ENCODE measurements around the gene GPSM3. TPM values are rescaled to one million over a fixed set of nuclear protein-coding genes. Genes with fewer than 3 reads are reported as not detected.
A peak's percentile ranks its signal among the peaks of the same experiment; 100 is the strongest.
"Not testable (repeated sequence)": the region's sequence is repeated elsewhere in the genome, so short reads cannot be mapped to it uniquely, and the experiment has no call there.

Gene GPSM3
- total RNA-seq, 1 donor from 2014 or later = 19.4 TPM

GRCh38 chr6:32195652-32195901 lies 3.1 kb upstream of the GPSM3 start:
- peak; percentile 100 for DNase-seq (ENCODE audit: low spot score in 2 of 2)
- Histone ChIP-seq H3K27ac (peak overlapping the region; percentile 99 to 100), H3K4me1 (peaks cover 8 to 19% of the 10 kb centered on the region in 2 donors), H3K36me3 (no peaks in the 10 kb centered on the region), H3K4me3 (peak overlapping the region; percentile 78 to 88), H3K9me3 (no peaks in the 10 kb centered on the region), H3K27me3 (no peaks in the 10 kb centered on the region)
- TF ChIP-seq, protein P1, sequence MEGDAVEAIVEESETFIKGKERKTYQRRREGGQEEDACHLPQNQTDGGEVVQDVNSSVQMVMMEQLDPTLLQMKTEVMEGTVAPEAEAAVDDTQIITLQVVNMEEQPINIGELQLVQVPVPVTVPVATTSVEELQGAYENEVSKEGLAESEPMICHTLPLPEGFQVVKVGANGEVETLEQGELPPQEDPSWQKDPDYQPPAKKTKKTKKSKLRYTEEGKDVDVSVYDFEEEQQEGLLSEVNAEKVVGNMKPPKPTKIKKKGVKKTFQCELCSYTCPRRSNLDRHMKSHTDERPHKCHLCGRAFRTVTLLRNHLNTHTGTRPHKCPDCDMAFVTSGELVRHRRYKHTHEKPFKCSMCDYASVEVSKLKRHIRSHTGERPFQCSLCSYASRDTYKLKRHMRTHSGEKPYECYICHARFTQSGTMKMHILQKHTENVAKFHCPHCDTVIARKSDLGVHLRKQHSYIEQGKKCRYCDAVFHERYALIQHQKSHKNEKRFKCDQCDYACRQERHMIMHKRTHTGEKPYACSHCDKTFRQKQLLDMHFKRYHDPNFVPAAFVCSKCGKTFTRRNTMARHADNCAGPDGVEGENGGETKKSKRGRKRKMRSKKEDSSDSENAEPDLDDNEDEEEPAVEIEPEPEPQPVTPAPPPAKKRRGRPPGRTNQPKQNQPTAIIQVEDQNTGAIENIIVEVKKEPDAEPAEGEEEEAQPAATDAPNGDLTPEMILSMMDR (IDR thresholded peaks at IDR 0.05) = peak in 1 of 3 experiments; percentile 63
- intact Hi-C loops (cut with DNase I) = loop anchor here (1.0 to 5.0 kb wide), 8 partner anchors 18 to 1217 kb away; partner anchors contain the start of genes ATF6B, C6orf47, GPANK1 and PHF1

GRCh38 chr6:32194825-32195651 lies 2.6 kb upstream of the GPSM3 start:
- TF ChIP-seq, protein P1 (IDR thresholded peaks at IDR 0.05) = peak; percentile 35 to 53 (median 42)
- H3K27me3 ChIP-seq = no peaks in the 10 kb centered on the region
- H3K4me1 ChIP-seq = peaks cover 8 to 20% of the 10 kb centered on the region in 2 donors
- DNase-seq (ENCODE audit: low spot score in 2 of 2) = peak in 1 of 2 donors; percentile 76
- no peaks in the 10 kb centered on the region for H3K9me3 ChIP-seq
- intact Hi-C loops (cut with DNase I) = loop anchor here (1.0 to 5.0 kb wide), 8 partner anchors 18 to 1217 kb away; partner anchors contain the start of genes ATF6B, C6orf47, GPANK1 and PHF1
- no peaks in the 10 kb centered on the region for H3K36me3 ChIP-seq
- H3K27ac ChIP-seq = peak overlapping the region; percentile 87 to 92
- H3K4me3 ChIP-seq = peak overlapping the region; percentile 32 to 64

- no peaks in the 10 kb centered on the region for H3K36me3 ChIP-seq
- no peaks in the 10 kb centered on the region for H3K9me3 ChIP-seq
- DNase-seq (ENCODE audit: low spot score in 2 of 2) = no peak
- no peak overlapping the region for H3K4me3 ChIP-seq
- H3K27ac ChIP-seq = peak overlapping the region; percentile 87 to 92
- TF ChIP-seq, protein P1 (IDR thresholded peaks at IDR 0.05) = no peak
- intact Hi-C loops (cut with DNase I) = no loop called here
- H3K27me3 ChIP-seq = no peaks in the 10 kb centered on the region
- H3K4me1 ChIP-seq = peaks cover 8 to 20% of the 10 kb centered on the region in 2 donors
Observed at GRCh38 chr6:32194388-32194787, 1.9 kb upstream of the GPSM3 start.

DNA sequence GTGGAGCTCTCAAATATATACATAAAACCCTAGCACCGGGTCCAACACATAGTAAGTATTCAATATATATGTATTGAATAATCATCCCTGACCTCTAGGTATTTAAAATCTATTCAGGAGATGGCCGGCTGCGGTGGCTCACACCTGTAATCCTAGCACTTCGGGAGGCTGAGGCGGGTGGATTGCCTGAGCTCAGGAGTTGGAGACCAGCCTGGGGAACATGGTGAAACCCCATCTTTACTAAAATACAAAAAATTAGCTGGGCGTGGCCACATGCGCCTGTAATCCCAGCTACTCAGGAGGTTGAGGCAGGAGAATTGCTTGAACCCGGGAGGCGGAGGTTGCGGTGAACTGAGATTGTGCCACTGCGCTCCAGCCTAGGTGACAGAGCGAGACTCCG lies 653 bp upstream of the GPSM3 start:
- H3K36me3 ChIP-seq; H3K9me3 ChIP-seq; H3K27me3 ChIP-seq; DNase-seq (ENCODE audit: low spot score in 2 of 2); intact Hi-C loops (cut with DNase I): not testable (repeated sequence)
- peak overlapping the region; percentile 80 to 99 for H3K27ac ChIP-seq
- peaks cover 8 to 30% of the 10 kb centered on the region in 2 donors for H3K4me1 ChIP-seq
- peak overlapping the region in 1 of 2 donors; percentile 98 for H3K4me3 ChIP-seq

GRCh38 chr6:32191696-32192607 lies 491 bp downstream of the GPSM3 start:
- Histone ChIP-seq H3K27me3 (no peaks in the 10 kb centered on the region), H3K4me1 (peaks cover 6 to 26% of the 10 kb centered on the region in 2 donors), H3K27ac (peak overlapping the region; percentile 80 to 99), H3K9me3 (no peaks in the 10 kb centered on the region), H3K4me3 (peak overlapping the region; percentile 24 to 98), H3K36me3 (peaks cover 10 to 12% of the 10 kb centered on the region in 2 donors)
- intact Hi-C loops (cut with DNase I) = no loop called here
- TF ChIP-seq, protein P1 (IDR thresholded peaks at IDR 0.05) = no peak
- no peak for DNase-seq (ENCODE audit: low spot score in 2 of 2)
